Neural progenitor cell (in vitro differentiated cells): ENCODE measurements around the gene LRRC32. TPM values are rescaled to one million over a fixed set of nuclear protein-coding genes. Genes with fewer than 3 reads are reported as not detected.

Source experiments
- DNase-seq: peaks from one replicate; pipeline ENCODE4 v3.0.0-alpha.2; 2016; ENCODE audit warnings: low spot score
- H2AFZ ChIP-seq: fragments of 200-600 bp; sonication (generic); replicated peaks from 2 replicates; pipeline ENCODE4 v1.6.1; 2016; ENCODE audit warnings: antibody characterized with exemption
- H3F3A ChIP-seq: fragments of 200-600 bp; sonication (generic); 2 replicates; pipeline ENCODE4 v1.6.1; 2016; ENCODE audit warnings: antibody characterized with exemption, low read depth
- H3K27ac ChIP-seq: fragments of 200-600 bp; sonication (generic); 2 replicates; pipeline ENCODE4 v1.5.1; 2016; ENCODE audit warnings: mild to moderate bottlenecking
- H3K27me3 ChIP-seq: fragments of 200-600 bp; sonication (generic); 2 replicates; pipeline ENCODE4 v1.6.1; 2016; ENCODE audit warnings: mild to moderate bottlenecking, moderate library complexity
- H3K36me3 ChIP-seq: fragments of 200-600 bp; sonication (generic); 2 replicates; pipeline ENCODE4 v1.5.1; 2016
- H3K4me1 ChIP-seq: fragments of 200-600 bp; sonication (generic); 2 replicates; pipeline ENCODE4 v1.6.1; 2016; ENCODE audit warnings: mixed run types
- H3K4me2 ChIP-seq: fragments of 200-600 bp; sonication (generic); 2 replicates; pipeline ENCODE4 v1.6.1; 2016
- H3K4me3 ChIP-seq: fragments of 200-600 bp; sonication (generic); 2 replicates; pipeline ENCODE4 v1.5.1; 2016
- H3K79me2 ChIP-seq: fragments of 200-600 bp; sonication (generic); 2 replicates; pipeline ENCODE4 v1.6.1; 2016; ENCODE audit warnings: low read depth
- H3K9ac ChIP-seq: fragments of 200-600 bp; sonication (generic); 2 replicates; pipeline ENCODE4 v1.6.1; 2016
- H3K9me3 ChIP-seq: fragments of 200-600 bp; sonication (generic); 2 replicates; pipeline ENCODE4 v1.5.1; 2016; ENCODE audit warnings: low read depth
- H4K20me1 ChIP-seq: fragments of 200-600 bp; sonication (generic); 2 replicates; pipeline ENCODE4 v1.6.1; 2016; ENCODE audit warnings: low read depth
- H3K27ac Mint-ChIP-seq: 3 replicates; pipeline ENCODE4 v1.8.0; 2021; ENCODE audit warnings: mixed read lengths
- H3K27me3 Mint-ChIP-seq: 2 replicates; pipeline ENCODE4 v1.8.0; 2022; ENCODE audit warnings: low read depth, mild to moderate bottlenecking, inconsistent platforms, moderate library complexity, mixed read lengths; ENCODE audit not compliant: insufficient read depth
- H3K36me3 Mint-ChIP-seq: 3 replicates; pipeline ENCODE4 v1.8.0; 2021; ENCODE audit warnings: mixed read lengths
- H3K4me1 Mint-ChIP-seq: 3 replicates; pipeline ENCODE4 v1.8.0; 2021; ENCODE audit warnings: mixed read lengths
- H3K4me3 Mint-ChIP-seq: 3 replicates; pipeline ENCODE4 v1.8.0; 2021; ENCODE audit warnings: mild to moderate bottlenecking, moderate library complexity, mixed read lengths
- H3K9me3 Mint-ChIP-seq: 3 replicates; pipeline ENCODE4 v1.8.0; 2020; ENCODE audit warnings: mixed read lengths
- EZH2 ChIP-seq: fragments of 200-600 bp; sonication (generic); IDR thresholded peaks from 2 replicates; pipeline ENCODE4 v1.6.1; 2017; ENCODE audit warnings: antibody characterized with exemption, mild to moderate bottlenecking, moderate library complexity
- EZH2phosphoT487 ChIP-seq: fragments of 200-600 bp; sonication (generic); IDR thresholded peaks from 2 replicates; pipeline ENCODE4 v1.6.1; 2017; ENCODE audit warnings: antibody characterized with exemption
- total RNA-seq: library from RNA; depleted of rRNA; stranded (reverse); fragments of >200 nt; gene quantifications from 2 replicates; pipeline ENCODE4 v1.2.3, GENCODE V29; 2015; ENCODE audit warnings: low replicate concordance
- TF ChIP-seq, protein P1 (sequence below): fragments of 200-600 bp; sonication (generic); IDR thresholded peaks from 2 replicates; pipeline ENCODE4 v1.5.1; 2017; ENCODE audit warnings: antibody characterized with exemption, mild to moderate bottlenecking

Gene LRRC32
- total RNA-seq, 1 donor from 2014 or later: 0.21 TPM

DNA sequence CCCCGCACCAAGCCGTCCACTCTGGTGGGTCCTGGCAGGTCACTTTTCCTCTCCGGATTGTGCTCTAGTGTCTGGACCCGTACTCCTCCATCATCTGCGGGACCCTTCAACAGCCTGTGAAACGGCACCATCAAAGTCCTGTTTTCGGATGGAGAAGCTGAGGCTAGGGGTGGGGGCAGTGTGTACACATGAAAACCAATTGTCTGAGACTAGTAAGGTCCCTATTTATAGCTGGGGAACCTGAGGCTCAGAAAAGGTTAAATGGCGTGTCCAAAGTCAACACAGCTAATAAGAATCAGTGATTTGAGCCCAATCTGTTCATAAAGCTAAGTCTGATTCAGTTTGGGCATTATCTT lies 668 bp upstream of the LRRC32 start:
- Histone ChIP-seq H3K36me3 (no peaks in the 10 kb centered on the region), H3K27ac (no peak overlapping the region), H3K9me3 (no peaks in the 10 kb centered on the region), H2AFZ (peak overlapping the region; percentile 93), H4K20me1 (no peaks in the 10 kb centered on the region), H3K79me2 (no peaks in the 10 kb centered on the region), H3K27me3 (peaks cover 36% of the 10 kb centered on the region), H3F3A (peaks cover 7% of the 10 kb centered on the region), H3K9ac (no peak overlapping the region), H3K4me2 (peak overlapping the region; percentile 85), H3K4me3 (peak overlapping the region; percentile 56), H3K4me1 (peaks cover 9% of the 10 kb centered on the region)
- peak overlapping the region; percentile 69 for H3K4me3 Mint-ChIP-seq
- DNase-seq: no peak
- no peak overlapping the region for H3K27ac Mint-ChIP-seq
- no peak for TF ChIP-seq EZH2
- H3K9me3 Mint-ChIP-seq: no peaks in the 10 kb centered on the region
- H3K27me3 Mint-ChIP-seq: peaks cover 10% of the 10 kb centered on the region
- peaks cover 30% of the 10 kb centered on the region for H3K4me1 Mint-ChIP-seq
- no peaks in the 10 kb centered on the region for H3K36me3 Mint-ChIP-seq

- Mint-ChIP-seq H3K27me3 (peaks cover 13% of the 10 kb centered on the region), H3K27ac (no peak overlapping the region), H3K4me1 (peaks cover 26% of the 10 kb centered on the region), H3K4me3 (peak overlapping the region; percentile 83), H3K36me3 (no peaks in the 10 kb centered on the region), H3K9me3 (no peaks in the 10 kb centered on the region)
- Histone ChIP-seq H3K79me2 (no peaks in the 10 kb centered on the region), H3F3A (peaks cover 7% of the 10 kb centered on the region), H3K27ac (no peak overlapping the region), H3K9ac (no peak overlapping the region), H3K9me3 (no peaks in the 10 kb centered on the region), H2AFZ (peak overlapping the region; percentile 93), H3K4me1 (peaks cover 10% of the 10 kb centered on the region), H4K20me1 (no peaks in the 10 kb centered on the region), H3K4me3 (peak overlapping the region; percentile 56), H3K4me2 (peak overlapping the region; percentile 85), H3K27me3 (peaks cover 36% of the 10 kb centered on the region), H3K36me3 (no peaks in the 10 kb centered on the region)
- peak; percentile 46 for DNase-seq
- TF ChIP-seq EZH2phosphoT487: no peak
These were observed 554 bp downstream of the LRRC32 start for GRCh38 chr11:76669901-76670484.

- peaks cover 13% of the 10 kb centered on the region for H3K27me3 Mint-ChIP-seq
These were observed 2.0 kb downstream of the LRRC32 start for GRCh38 chr11:76668362-76669155.

DNA sequence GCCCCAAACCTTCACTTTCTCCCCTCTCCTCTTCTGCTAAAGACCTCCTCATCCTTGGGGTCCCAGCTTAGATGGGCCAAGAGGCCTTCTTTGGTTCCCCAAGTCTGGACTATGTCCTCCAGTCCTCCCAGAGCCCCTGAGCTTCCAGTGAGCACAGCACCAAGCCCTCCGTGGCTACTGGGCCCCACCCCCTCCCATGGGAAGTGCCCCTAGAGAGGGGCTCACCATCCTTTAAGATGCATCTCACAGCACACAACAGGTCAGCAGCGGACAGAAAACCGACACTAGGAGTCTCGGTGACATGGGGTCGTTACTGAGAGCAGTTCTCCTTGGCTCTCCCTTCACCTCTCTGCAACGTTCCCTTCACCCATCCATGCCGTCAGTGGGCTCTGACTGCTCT lies 2.7 kb downstream of the LRRC32 start:
- no peak overlapping the region for H3K9ac ChIP-seq
- no peak overlapping the region for H3K4me3 Mint-ChIP-seq
- no peak overlapping the region for H3K4me3 ChIP-seq

More at GRCh38 chr11:76668362-76669155, 2.0 kb downstream of the LRRC32 start:
- Histone ChIP-seq H3K36me3 (no peaks in the 10 kb centered on the region), H3K27ac (no peak overlapping the region), H3K79me2 (no peaks in the 10 kb centered on the region), H3K4me1 (peaks cover 10% of the 10 kb centered on the region), H3F3A (peaks cover 7% of the 10 kb centered on the region), H3K9ac (no peak overlapping the region), H3K27me3 (peaks cover 36% of the 10 kb centered on the region), H3K4me3 (no peak overlapping the region), H4K20me1 (no peaks in the 10 kb centered on the region), H3K4me2 (no peak overlapping the region), H2AFZ (no peak overlapping the region), H3K9me3 (no peaks in the 10 kb centered on the region)
- Mint-ChIP-seq H3K36me3 (no peaks in the 10 kb centered on the region), H3K4me1 (peaks cover 31% of the 10 kb centered on the region), H3K9me3 (no peaks in the 10 kb centered on the region), H3K4me3 (no peak overlapping the region), H3K27ac (peak overlapping the region; percentile 2)
- no peak for DNase-seq
- no peak for TF ChIP-seq EZH2
- no peak for TF ChIP-seq EZH2phosphoT487
- TF ChIP-seq, protein P1, sequence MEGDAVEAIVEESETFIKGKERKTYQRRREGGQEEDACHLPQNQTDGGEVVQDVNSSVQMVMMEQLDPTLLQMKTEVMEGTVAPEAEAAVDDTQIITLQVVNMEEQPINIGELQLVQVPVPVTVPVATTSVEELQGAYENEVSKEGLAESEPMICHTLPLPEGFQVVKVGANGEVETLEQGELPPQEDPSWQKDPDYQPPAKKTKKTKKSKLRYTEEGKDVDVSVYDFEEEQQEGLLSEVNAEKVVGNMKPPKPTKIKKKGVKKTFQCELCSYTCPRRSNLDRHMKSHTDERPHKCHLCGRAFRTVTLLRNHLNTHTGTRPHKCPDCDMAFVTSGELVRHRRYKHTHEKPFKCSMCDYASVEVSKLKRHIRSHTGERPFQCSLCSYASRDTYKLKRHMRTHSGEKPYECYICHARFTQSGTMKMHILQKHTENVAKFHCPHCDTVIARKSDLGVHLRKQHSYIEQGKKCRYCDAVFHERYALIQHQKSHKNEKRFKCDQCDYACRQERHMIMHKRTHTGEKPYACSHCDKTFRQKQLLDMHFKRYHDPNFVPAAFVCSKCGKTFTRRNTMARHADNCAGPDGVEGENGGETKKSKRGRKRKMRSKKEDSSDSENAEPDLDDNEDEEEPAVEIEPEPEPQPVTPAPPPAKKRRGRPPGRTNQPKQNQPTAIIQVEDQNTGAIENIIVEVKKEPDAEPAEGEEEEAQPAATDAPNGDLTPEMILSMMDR: no peak

More for the DNA sequence above, 2.7 kb downstream of the LRRC32 start:
- DNase-seq: no peak
- Histone ChIP-seq H3K9me3 (no peaks in the 10 kb centered on the region), H3K36me3 (no peaks in the 10 kb centered on the region), H3K4me1 (peaks cover 10% of the 10 kb centered on the region), H3K79me2 (no peaks in the 10 kb centered on the region), H3K27me3 (peaks cover 36% of the 10 kb centered on the region), H3K27ac (no peak overlapping the region), H3F3A (peaks cover 7% of the 10 kb centered on the region), H4K20me1 (no peaks in the 10 kb centered on the region), H2AFZ (no peak overlapping the region), H3K4me2 (no peak overlapping the region)
- Mint-ChIP-seq H3K27ac (peak overlapping the region; percentile 2), H3K36me3 (no peaks in the 10 kb centered on the region), H3K4me1 (peaks cover 34% of the 10 kb centered on the region), H3K27me3 (peaks cover 13% of the 10 kb centered on the region), H3K9me3 (no peaks in the 10 kb centered on the region)
- no peak for TF ChIP-seq EZH2phosphoT487
- TF ChIP-seq, protein P1: no peak
- TF ChIP-seq EZH2: no peak
